HepG2 (cell line): Measurements from ENCODE around the gene PSMA2. TPM values are rescaled to one million over a fixed set of nuclear protein-coding genes. Genes with fewer than 3 reads are reported as not detected.
A peak's percentile ranks its signal among the peaks of the same experiment; 100 is the strongest.

ENCODE experiments used
- ATAC-seq: fragments of 200-7000 bp; cut with Tn5 transposase; 3 replicates; pipeline ENCODE4 v1.9.1; 2020; ENCODE audit warnings: mild to moderate bottlenecking, moderate library complexity
- BruUV-seq: library from RNA; stranded (reverse); fragments of 400-500 nt; replicated peaks from 2 replicates; lab custom pipeline; 2021; lab: Mats Ljungman, UMichigan
- CTCF ChIA-PET: fragments of 300-600 bp; formaldehyde crosslinking; extraction: SDS; loops from one replicate; lab custom pipeline; 2021; ENCODE audit warnings: low total read pairs, inconsistent platforms, low intra/inter-chr PET ratio; lab: Yijun Ruan, JAX
- POLR2A ChIA-PET: fragments of 350-600 bp; sonication (Branson Sonifier 250); formaldehyde crosslinking; loops from one replicate; lab custom pipeline; 2020; ENCODE audit warnings: antibody characterized with exemption, inconsistent platforms; lab: Yijun Ruan, JAX
- DNase-seq: peaks from one replicate; pipeline ENCODE4 v3.0.0-alpha.2; 2015; ENCODE audit warnings: low spot score
- FAIRE-seq: peaks from 3 replicates; lab custom pipeline; 2011; peaks lifted over from hg19 to GRCh38; lab: Jason Lieb, UNC
- H2AFZ ChIP-seq: one replicate; pipeline ENCODE4 v1.6.1; 2011; ENCODE audit warnings: low read length, inconsistent platforms
- H3K27ac ChIP-seq: fragments of 300-600 bp; 3 replicates; pipeline ENCODE4 v1.8.0; 2011; ENCODE audit warnings: mixed run types, mild to moderate bottlenecking, mixed read lengths, low read length, inconsistent platforms; ENCODE audit not compliant: insufficient read depth; ENCODE audit errors: extremely low read length
- H3K27me3 ChIP-seq, 2 experiments: fragments of 200-600 bp in 1 of 2; 2 replicates in 1 of 2; 3 replicates in 1 of 2; pipeline versions ENCODE4 v1.6.0 to v1.8.0; 2011; ENCODE audit warnings: low read length in 2 of 2, mild to moderate bottlenecking in 2 of 2, moderate library complexity in 2 of 2, inconsistent platforms in 1 of 2; ENCODE audit not compliant: insufficient read depth in 2 of 2, control insufficient read depth in 1 of 2
- H3K36me3 ChIP-seq, 2 experiments: fragments of 200-600 bp in 1 of 2; replicated peaks in 1 of 2; 2 replicates in 1 of 2; 3 replicates in 1 of 2; pipeline versions ENCODE4 v1.5.1 to v1.8.0; 2011; ENCODE audit warnings: low read length in 2 of 2, inconsistent platforms in 1 of 2; ENCODE audit not compliant: insufficient read depth in 2 of 2, control insufficient read depth in 1 of 2
- H3K4me1 ChIP-seq: 2 replicates; pipeline ENCODE4 v1.5.1; 2012; ENCODE audit warnings: low read length, inconsistent platforms; ENCODE audit not compliant: insufficient read depth
- H3K4me2 ChIP-seq: 2 replicates; pipeline ENCODE4 v1.6.0; 2011; ENCODE audit warnings: low read depth, low read length, inconsistent platforms
- H3K4me3 ChIP-seq, 3 experiments: fragments of 200-600 bp in 1 of 3; sonication (generic), shearing (Covaris generic) in 1 of 3; replicated peaks in 1 of 3; 2 replicates each; pipeline ENCODE4 v1.5.1; 2011 to 2016; ENCODE audit warnings: low read length in 3 of 3, inconsistent platforms in 2 of 3, low read depth in 2 of 3, mild to moderate bottlenecking in 2 of 3, control low read depth in 1 of 3, mixed read lengths in 1 of 3; ENCODE audit not compliant: insufficient read depth in 1 of 3
- H3K79me2 ChIP-seq: one replicate; pipeline ENCODE4 v1.6.1; 2011; ENCODE audit warnings: low read length, inconsistent platforms; ENCODE audit not compliant: insufficient read depth
- H3K9ac ChIP-seq: 2 replicates; pipeline ENCODE4 v1.6.0; 2011; ENCODE audit warnings: mild to moderate bottlenecking, low read depth, low read length, inconsistent platforms; ENCODE audit not compliant: insufficient read depth
- H3K9me3 ChIP-seq: 2 replicates; pipeline ENCODE4 v1.5.1; 2012; ENCODE audit warnings: mild to moderate bottlenecking, low read length
- H4K20me1 ChIP-seq: 2 replicates; pipeline ENCODE4 v1.6.0; 2011; ENCODE audit warnings: inconsistent platforms, mild to moderate bottlenecking, low read length, moderate library complexity; ENCODE audit not compliant: insufficient read depth
- EED ChIP-seq: sonication (generic); formaldehyde crosslinking; IDR thresholded peaks from 2 replicates; pipeline ENCODE4 v1.5.0; 2020; ENCODE audit warnings: mild to moderate bottlenecking, missing genetic modification reagents
- LCORL ChIP-seq, 2 experiments: fragments of 450-650 bp in 1 of 2; sonication (generic) in 1 of 2; formaldehyde crosslinking in 1 of 2; IDR thresholded peaks; 2 replicates each; pipeline versions ENCODE4 v1.5.0 to v1.6.1; 2017 to 2020; ENCODE audit warnings: antibody characterized with exemption in 1 of 2, missing genetic modification reagents in 1 of 2
- ZNF121 ChIP-seq: sonication (generic); formaldehyde crosslinking; IDR thresholded peaks from 2 replicates; pipeline ENCODE4 v1.5.0; 2020; ENCODE audit warnings: mild to moderate bottlenecking, missing genetic modification reagents
- ZSCAN30 ChIP-seq: sonication (generic); formaldehyde crosslinking; IDR thresholded peaks from 2 replicates; pipeline ENCODE4 v1.5.0; 2020; ENCODE audit warnings: mild to moderate bottlenecking, missing genetic modification reagents
- WGBS: methylation state at CpG from one replicate; pipeline ENCODE4 v1.1.6; 2017; ENCODE audit warnings: low lambda C conversion rate; 5-methylcytosine and 5-hydroxymethylcytosine counted together
- in situ Hi-C: cut with HindIII; loops from 2 replicates; pipeline ENCODE4 v1.10.0; 2017; ENCODE audit warnings: low pct_unique_long_range_greater_than_20kb; ENCODE audit not compliant: extremely low pct_ligation_motif_present
- intact Hi-C: fragments of 100-400 bp; cut with micrococcal nuclease; formaldehyde crosslinking; loops from one replicate; pipeline ENCODE4 v1.10.0; 2022; ENCODE audit not compliant: unreplicated experiment
- polyA plus RNA-seq, 8 experiments: library from polyadenylated mRNA; depleted of rRNA in 3 of 8; stranded (reverse) in 7 of 8; unstranded in 1 of 8; fragments of >200 nt; fragmentation: Illumina TruSeq in 4 of 8; extraction: Trizol in 4 of 8; gene quantifications; 2 replicates each; pipeline versions ENCODE4 v1.2.1 to v1.2.3, GENCODE V29; 2011 to 2016; ENCODE audit warnings: low read depth in 4 of 8, missing spikeins in 1 of 8, mixed read lengths in 1 of 8; ENCODE audit not compliant: insufficient read depth in 1 of 8
- total RNA-seq, 5 experiments: library from RNA; depleted of rRNA; stranded (reverse); fragments of >200 nt; fragmentation: Illumina TruSeq; extraction: Trizol; gene quantifications; 2 replicates each; pipeline ENCODE4 v1.2.3, GENCODE V29; 2016; ENCODE audit warnings: low read depth in 1 of 5

The PSMA2 gene
- total and polyA plus RNA-seq, 2 of the 13 experiments (the other 11 are each of a cell fraction or from before 2014, with no cell fraction given), result 125 to 266 TPM

- no peak overlapping the region for H3K9ac ChIP-seq
- no peak overlapping the region for H3K4me2 ChIP-seq
- H3K27ac ChIP-seq, result no peak overlapping the region
- no TSS peak for BruUV-seq
- no peak overlapping the region for H2AFZ ChIP-seq
- peaks cover 11 to 31% of the 10 kb centered on the region in 2 experiments; a peak in 4 of 5 replicates for H3K36me3 ChIP-seq
- no peaks in the 10 kb centered on the region for H3K79me2 ChIP-seq
- DNase-seq (no peak), FAIRE-seq (no peak), ATAC-seq (no peak)
- peaks cover 24% of the 10 kb centered on the region for H3K4me1 ChIP-seq
- H3K27me3 ChIP-seq, result no peaks in the 10 kb centered on the region; a peak in 1 of 5 replicates
- 71% methylated on average over 4 of the region's 5 CpGs for WGBS
- CTCF ChIA-PET, result no interaction called here
- intact Hi-C loops, result no loop called here
- POLR2A ChIA-PET, result interaction anchor here (1.7 kb wide), 1 partner anchor 17 kb away, joined by 4 read pairs; the partner anchor contains the start of genes MRPL32 and PSMA2
- H4K20me1 ChIP-seq, result no peaks in the 10 kb centered on the region
- no peaks in the 10 kb centered on the region for H3K9me3 ChIP-seq
- H3K4me3 ChIP-seq, result no peak overlapping the region
- in situ Hi-C loops, result no loop called here
- TF ChIP-seq LCORL (IDR thresholded peaks at IDR 0.05) (no peak), LCORL (CRISPR knock-in tag; IDR thresholded peaks at IDR 0.05) (no peak), ZSCAN30 (CRISPR knock-in tag) (no peak)
These were observed 17.4 kb downstream of the PSMA2 start for GRCh38 chr7:42914421-42915045.

- intact Hi-C loops, result no loop called here
- no peaks in the 10 kb centered on the region for H3K79me2 ChIP-seq
- H3K4me2 ChIP-seq, result no peak overlapping the region
- H3K9me3 ChIP-seq, result no peaks in the 10 kb centered on the region
- in situ Hi-C loops, result no loop called here
- peaks cover 30% of the 10 kb centered on the region for H3K4me1 ChIP-seq
- POLR2A ChIA-PET, result interaction anchor here (1.7 kb wide), 1 partner anchor 18 kb away, joined by 4 read pairs; the partner anchor contains the start of genes MRPL32 and PSMA2
- WGBS, result 77% methylated on average over 6 of the region's 6 CpGs
- H3K36me3 ChIP-seq, result peaks cover 10 to 26% of the 10 kb centered on the region in 2 experiments; a peak in 4 of 5 replicates
- no peak for TF ChIP-seq EED (CRISPR knock-in tag)
- TF ChIP-seq ZNF121 (CRISPR knock-in tag), result 0 out of 2 replicates have a peak, but pooled peaks have one; percentile 51
- BruUV-seq, result no TSS peak
- no peak overlapping the region for H3K9ac ChIP-seq
- no peak overlapping the region for H3K27ac ChIP-seq
- FAIRE-seq (no peak), ATAC-seq (no peak), DNase-seq (no peak)
- H3K27me3 ChIP-seq, result no peaks in the 10 kb centered on the region; a peak in 1 of 5 replicates
- CTCF ChIA-PET, result no interaction called here
- no peak overlapping the region for H2AFZ ChIP-seq
- H4K20me1 ChIP-seq, result no peaks in the 10 kb centered on the region
- H3K4me3 ChIP-seq, result no peak overlapping the region
These were observed 18.0 kb downstream of the PSMA2 start for GRCh38 chr7:42914009-42914408.
